HG03196 (cell line): ENCODE results near the gene ZNF684.
"Not testable (repeated sequence)": the region's sequence is repeated elsewhere in the genome, so short reads cannot be mapped to it uniquely, and the experiment has no call there.

Source experiments
- ATAC-seq: cut with Tn5 transposase; IDR thresholded peaks from one replicate; pipeline ENCODE4 v1.9.1; 2021; ENCODE audit not compliant: unreplicated experiment

The ZNF684 gene

GRCh38 chr1:40531381-40532061 lies at the start of gene ZNF684:
Gene ZNF684 (plus strand): TSS chr1:40531637. CDS start chr1:40533167, 1,530 bp downstream.
- ATAC-seq = peak; percentile 90

- no peak for ATAC-seq
Observed at GRCh38 chr1:40495315-40495903, 36.0 kb upstream of the ZNF684 start.

- not testable (repeated sequence) for ATAC-seq
Observed at GRCh38 chr1:40502651-40503050, 28.8 kb upstream of the ZNF684 start.

- ATAC-seq = no peak
Observed at GRCh38 chr1:40507973-40508372, 23.5 kb upstream of the ZNF684 start.

GRCh38 chr1:40508375-40509341 lies 22.8 kb upstream of the ZNF684 start, which contains the start of gene EXO5:
Gene EXO5 (plus strand): TSS chr1:40508767. CDS start chr1:40514545, 5,778 bp downstream.
- peak; percentile 81 for ATAC-seq

- no peak for ATAC-seq
Observed at GRCh38 chr1:40519517-40519916, 11.9 kb upstream of the ZNF684 start.

- peak; percentile 3 for ATAC-seq
Observed at GRCh38 chr1:40530735-40531380, 579 bp upstream of the ZNF684 start.

GRCh38 chr1:40532062-40532389 lies 589 bp downstream of the ZNF684 start:
- no peak for ATAC-seq

GRCh38 chr1:40532844-40533424 lies 1.5 kb downstream of the ZNF684 start:
- ATAC-seq = no peak

- no peak for ATAC-seq
Observed at GRCh38 chr1:40534589-40534988, 3.2 kb downstream of the ZNF684 start.

GRCh38 chr1:40535732-40536131 lies 4.3 kb downstream of the ZNF684 start:
- no peak for ATAC-seq

GRCh38 chr1:40539338-40539737 lies 7.9 kb downstream of the ZNF684 start:
- ATAC-seq = no peak

- no peak for ATAC-seq
Observed at GRCh38 chr1:40546957-40547356, 15.5 kb downstream of the ZNF684 start.

- no peak for ATAC-seq
Observed at GRCh38 chr1:40553017-40553416, 21.6 kb downstream of the ZNF684 start.

GRCh38 chr1:40554807-40555206 lies 23.4 kb downstream of the ZNF684 start:
- not testable (repeated sequence) for ATAC-seq

GRCh38 chr1:40556121-40556520 lies 24.7 kb downstream of the ZNF684 start:
- no peak for ATAC-seq

GRCh38 chr1:40558241-40558640 lies 26.8 kb downstream of the ZNF684 start:
- not testable (repeated sequence) for ATAC-seq

GRCh38 chr1:40562185-40562584 lies 30.7 kb downstream of the ZNF684 start:
- ATAC-seq = no peak

GRCh38 chr1:40563266-40563665 lies 31.8 kb downstream of the ZNF684 start:
- no peak for ATAC-seq

- no peak for ATAC-seq
Observed at GRCh38 chr1:40564506-40564905, 33.1 kb downstream of the ZNF684 start.

GRCh38 chr1:40564913-40565312 lies 33.5 kb downstream of the ZNF684 start:
- no peak for ATAC-seq
